Measurements from ENCODE around the gene SEPTIN7. TPM values are rescaled to one million over a fixed set of nuclear protein-coding genes. Genes with fewer than 3 reads are reported as not detected.

Gene SEPTIN7
- total RNA-seq, 1 experiment from 2014 or later, result 161 TPM

DNA sequence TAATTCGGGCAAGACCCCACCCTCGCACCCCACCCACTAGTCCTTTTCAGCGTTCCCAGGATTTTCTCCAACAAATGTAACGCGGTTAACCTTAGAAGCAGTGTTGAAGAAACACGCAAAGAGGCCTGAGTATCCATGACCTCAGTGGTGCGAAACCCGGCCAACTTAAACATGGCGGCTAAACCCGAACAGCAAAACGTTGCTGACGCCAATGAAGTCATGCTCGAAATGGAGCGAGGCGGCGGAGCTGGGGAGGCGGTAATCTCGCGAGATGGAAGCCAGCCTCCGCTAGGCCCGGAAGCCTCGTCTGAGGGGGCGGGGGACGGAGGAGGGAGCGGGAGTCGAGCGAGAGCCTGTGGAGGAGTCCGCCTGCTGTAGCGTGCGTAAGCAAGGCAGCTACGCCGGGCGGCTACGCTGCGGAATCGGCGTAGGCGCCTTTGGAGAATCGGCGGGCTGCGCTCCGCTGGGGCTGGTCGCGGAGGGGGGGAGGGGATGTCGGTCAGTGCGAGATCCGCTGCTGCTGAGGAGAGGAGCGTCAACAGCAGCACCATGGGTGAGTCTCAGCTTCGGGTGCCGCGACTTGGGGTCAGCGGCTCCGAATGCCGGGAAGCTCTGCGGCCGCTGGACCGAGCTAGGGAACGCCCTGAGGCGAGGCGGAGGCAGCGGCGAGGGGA is at the start of gene SEPTIN7 (continued):
- TF ChIP-seq OVOL2 (CRISPR knock-in tag; IDR thresholded peaks at IDR 0.05; ENCODE audit: borderline replicate concordance), result no peak
- TF ChIP-seq E2F1 (CRISPR knock-in tag; IDR thresholded peaks at IDR 0.05), result no peak
- peak; percentile 87 for TF ChIP-seq MYBL2 (CRISPR knock-in tag; IDR thresholded peaks at IDR 0.05)
- TF ChIP-seq, protein P1, sequence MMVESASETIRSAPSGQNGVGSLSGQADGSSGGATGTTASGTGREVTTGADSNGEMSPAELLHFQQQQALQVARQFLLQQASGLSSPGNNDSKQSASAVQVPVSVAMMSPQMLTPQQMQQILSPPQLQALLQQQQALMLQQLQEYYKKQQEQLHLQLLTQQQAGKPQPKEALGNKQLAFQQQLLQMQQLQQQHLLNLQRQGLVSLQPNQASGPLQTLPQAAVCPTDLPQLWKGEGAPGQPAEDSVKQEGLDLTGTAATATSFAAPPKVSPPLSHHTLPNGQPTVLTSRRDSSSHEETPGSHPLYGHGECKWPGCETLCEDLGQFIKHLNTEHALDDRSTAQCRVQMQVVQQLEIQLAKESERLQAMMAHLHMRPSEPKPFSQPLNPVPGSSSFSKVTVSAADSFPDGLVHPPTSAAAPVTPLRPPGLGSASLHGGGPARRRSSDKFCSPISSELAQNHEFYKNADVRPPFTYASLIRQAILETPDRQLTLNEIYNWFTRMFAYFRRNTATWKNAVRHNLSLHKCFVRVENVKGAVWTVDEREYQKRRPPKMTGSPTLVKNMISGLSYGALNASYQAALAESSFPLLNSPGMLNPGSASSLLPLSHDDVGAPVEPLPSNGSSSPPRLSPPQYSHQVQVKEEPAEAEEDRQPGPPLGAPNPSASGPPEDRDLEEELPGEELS (CRISPR knock-in tag; IDR thresholded peaks at IDR 0.05), result peak; percentile 39; the same call in 1 of the 2 replicates
- no peak for TF ChIP-seq ZNF416 (CRISPR knock-in tag; IDR thresholded peaks at IDR 0.05)
- TF ChIP-seq, protein P2, sequence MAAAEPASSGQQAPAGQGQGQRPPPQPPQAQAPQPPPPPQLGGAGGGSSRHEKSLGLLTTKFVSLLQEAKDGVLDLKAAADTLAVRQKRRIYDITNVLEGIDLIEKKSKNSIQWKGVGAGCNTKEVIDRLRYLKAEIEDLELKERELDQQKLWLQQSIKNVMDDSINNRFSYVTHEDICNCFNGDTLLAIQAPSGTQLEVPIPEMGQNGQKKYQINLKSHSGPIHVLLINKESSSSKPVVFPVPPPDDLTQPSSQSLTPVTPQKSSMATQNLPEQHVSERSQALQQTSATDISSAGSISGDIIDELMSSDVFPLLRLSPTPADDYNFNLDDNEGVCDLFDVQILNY (CRISPR knock-in tag; IDR thresholded peaks at IDR 0.05), result peak; percentile 74; the same call in 1 of the 2 replicates
- peak; percentile 76; the same call in 1 of the 2 replicates for TF ChIP-seq ZBTB21 (CRISPR knock-in tag; IDR thresholded peaks at IDR 0.05; ENCODE audit: borderline replicate concordance)
- TF ChIP-seq FOXP1 (CRISPR knock-in tag; IDR thresholded peaks at IDR 0.05; ENCODE audit: borderline replicate concordance), result peak; percentile 14; the same call in 1 of the 2 replicates
- TF ChIP-seq ZNF232 (CRISPR knock-in tag; IDR thresholded peaks at IDR 0.05), result no peak

DNA sequence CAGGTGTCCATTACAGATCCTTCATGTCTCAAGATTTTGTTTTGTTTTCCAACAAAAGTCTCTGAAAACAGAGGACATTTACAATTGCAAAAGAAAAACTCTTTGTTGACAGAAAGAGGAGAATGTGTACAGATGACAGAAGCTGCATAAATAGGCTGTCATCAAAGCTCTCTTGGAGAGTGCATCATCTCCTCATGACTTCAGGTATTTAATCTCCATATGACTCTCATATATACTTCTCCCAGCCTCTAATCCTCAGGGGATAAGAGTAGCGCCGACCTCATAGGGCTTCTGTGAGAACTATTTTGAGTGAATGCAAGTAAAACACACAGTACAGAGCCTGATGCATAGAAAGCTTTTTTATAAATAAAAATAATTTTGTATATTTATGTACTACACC is 48.1 kb upstream of the SEPTIN7 start:
- Mint-ChIP-seq H3K9me3 (no peaks in the 10 kb centered on the region), H3K27me3 (ENCODE audit: low read depth) (no peaks in the 10 kb centered on the region), H3K27ac (no peak overlapping the region), H3K4me1 (peaks cover 31% of the 10 kb centered on the region), H3K4me3 (no peak overlapping the region), H3K36me3 (no peaks in the 10 kb centered on the region)
- no peak for ATAC-seq
- TF ChIP-seq, protein P1 (CRISPR knock-in tag; IDR thresholded peaks at IDR 0.05), result no peak
- no peak for TF ChIP-seq ATF1 (CRISPR knock-in tag; IDR thresholded peaks at IDR 0.05)
- TF ChIP-seq ZNF423 (CRISPR knock-in tag; IDR thresholded peaks at IDR 0.05), result no peak
- no peak for TF ChIP-seq SMAD4 (CRISPR knock-in tag; IDR thresholded peaks at IDR 0.05)
- no peak for TF ChIP-seq SOX15 (CRISPR knock-in tag; IDR thresholded peaks at IDR 0.05)
- TF ChIP-seq, protein P3, sequence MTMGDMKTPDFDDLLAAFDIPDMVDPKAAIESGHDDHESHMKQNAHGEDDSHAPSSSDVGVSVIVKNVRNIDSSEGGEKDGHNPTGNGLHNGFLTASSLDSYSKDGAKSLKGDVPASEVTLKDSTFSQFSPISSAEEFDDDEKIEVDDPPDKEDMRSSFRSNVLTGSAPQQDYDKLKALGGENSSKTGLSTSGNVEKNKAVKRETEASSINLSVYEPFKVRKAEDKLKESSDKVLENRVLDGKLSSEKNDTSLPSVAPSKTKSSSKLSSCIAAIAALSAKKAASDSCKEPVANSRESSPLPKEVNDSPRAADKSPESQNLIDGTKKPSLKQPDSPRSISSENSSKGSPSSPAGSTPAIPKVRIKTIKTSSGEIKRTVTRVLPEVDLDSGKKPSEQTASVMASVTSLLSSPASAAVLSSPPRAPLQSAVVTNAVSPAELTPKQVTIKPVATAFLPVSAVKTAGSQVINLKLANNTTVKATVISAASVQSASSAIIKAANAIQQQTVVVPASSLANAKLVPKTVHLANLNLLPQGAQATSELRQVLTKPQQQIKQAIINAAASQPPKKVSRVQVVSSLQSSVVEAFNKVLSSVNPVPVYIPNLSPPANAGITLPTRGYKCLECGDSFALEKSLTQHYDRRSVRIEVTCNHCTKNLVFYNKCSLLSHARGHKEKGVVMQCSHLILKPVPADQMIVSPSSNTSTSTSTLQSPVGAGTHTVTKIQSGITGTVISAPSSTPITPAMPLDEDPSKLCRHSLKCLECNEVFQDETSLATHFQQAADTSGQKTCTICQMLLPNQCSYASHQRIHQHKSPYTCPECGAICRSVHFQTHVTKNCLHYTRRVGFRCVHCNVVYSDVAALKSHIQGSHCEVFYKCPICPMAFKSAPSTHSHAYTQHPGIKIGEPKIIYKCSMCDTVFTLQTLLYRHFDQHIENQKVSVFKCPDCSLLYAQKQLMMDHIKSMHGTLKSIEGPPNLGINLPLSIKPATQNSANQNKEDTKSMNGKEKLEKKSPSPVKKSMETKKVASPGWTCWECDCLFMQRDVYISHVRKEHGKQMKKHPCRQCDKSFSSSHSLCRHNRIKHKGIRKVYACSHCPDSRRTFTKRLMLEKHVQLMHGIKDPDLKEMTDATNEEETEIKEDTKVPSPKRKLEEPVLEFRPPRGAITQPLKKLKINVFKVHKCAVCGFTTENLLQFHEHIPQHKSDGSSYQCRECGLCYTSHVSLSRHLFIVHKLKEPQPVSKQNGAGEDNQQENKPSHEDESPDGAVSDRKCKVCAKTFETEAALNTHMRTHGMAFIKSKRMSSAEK (CRISPR knock-in tag; IDR thresholded peaks at IDR 0.05; ENCODE audit: borderline replicate concordance), result no peak
- no peak for TF ChIP-seq E2F1 (CRISPR knock-in tag; IDR thresholded peaks at IDR 0.05)
- no peak for TF ChIP-seq E2F4 (CRISPR knock-in tag; IDR thresholded peaks at IDR 0.05; ENCODE audit: borderline replicate concordance, low read depth)
- TF ChIP-seq, protein P4, sequence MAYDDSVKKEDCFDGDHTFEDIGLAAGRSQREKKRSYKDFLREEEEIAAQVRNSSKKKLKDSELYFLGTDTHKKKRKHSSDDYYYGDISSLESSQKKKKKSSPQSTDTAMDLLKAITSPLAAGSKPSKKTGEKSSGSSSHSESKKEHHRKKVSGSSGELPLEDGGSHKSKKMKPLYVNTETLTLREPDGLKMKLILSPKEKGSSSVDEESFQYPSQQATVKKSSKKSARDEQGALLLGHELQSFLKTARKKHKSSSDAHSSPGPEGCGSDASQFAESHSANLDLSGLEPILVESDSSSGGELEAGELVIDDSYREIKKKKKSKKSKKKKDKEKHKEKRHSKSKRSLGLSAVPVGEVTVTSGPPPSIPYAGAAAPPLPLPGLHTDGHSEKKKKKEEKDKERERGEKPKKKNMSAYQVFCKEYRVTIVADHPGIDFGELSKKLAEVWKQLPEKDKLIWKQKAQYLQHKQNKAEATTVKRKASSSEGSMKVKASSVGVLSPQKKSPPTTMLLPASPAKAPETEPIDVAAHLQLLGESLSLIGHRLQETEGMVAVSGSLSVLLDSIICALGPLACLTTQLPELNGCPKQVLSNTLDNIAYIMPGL (CRISPR knock-in tag; IDR thresholded peaks at IDR 0.05), result no peak
- TF ChIP-seq ETV6 (CRISPR knock-in tag; IDR thresholded peaks at IDR 0.05), result no peak
- TF ChIP-seq ELF4 (CRISPR knock-in tag; IDR thresholded peaks at IDR 0.05; ENCODE audit: low read depth), result no peak
- TF ChIP-seq ZNF121 (CRISPR knock-in tag; IDR thresholded peaks at IDR 0.05), result no peak
- ChIA-PET POLR2A (no interaction called here), CTCF (interaction anchor here (1.2 kb wide), 1 partner anchor 154 kb away, joined by 4 read pairs; no protein-coding TSS in a partner anchor)
- no peak for DNase-seq (ENCODE audit: low spot score)
